Astrocyte (in vitro differentiated cells and primary cell): ENCODE data around the gene TSEN54. TPM values are rescaled to one million over a fixed set of nuclear protein-coding genes. Genes with fewer than 3 reads are reported as not detected.

Experiments used
- DNase-seq: peaks from one replicate; pipeline ENCODE4 v3.0.0-alpha.2; 2010; ENCODE audit warnings: low read depth
- FAIRE-seq: peaks from 2 replicates; lab custom pipeline; 2011; peaks lifted over from hg19 to GRCh38; lab: Jason Lieb, UNC
- H2AFZ ChIP-seq: 2 replicates; pipeline ENCODE4 v1.6.0; 2012; ENCODE audit warnings: low read depth, low read length, inconsistent platforms
- H3K27ac ChIP-seq: 2 replicates; pipeline ENCODE4 v1.5.1; 2011; ENCODE audit warnings: low read depth, low read length, inconsistent platforms
- H3K27me3 ChIP-seq: 2 replicates; pipeline ENCODE4 v1.6.0; 2011; ENCODE audit warnings: low read length, inconsistent platforms; ENCODE audit not compliant: insufficient read depth
- H3K36me3 ChIP-seq: 2 replicates; pipeline ENCODE4 v1.5.1; 2011; ENCODE audit warnings: low read length, inconsistent platforms; ENCODE audit not compliant: insufficient read depth
- H3K4me1 ChIP-seq: 2 replicates; pipeline ENCODE4 v1.5.1; 2011; ENCODE audit warnings: low read length, inconsistent platforms; ENCODE audit not compliant: insufficient read depth
- H3K4me2 ChIP-seq: 2 replicates; pipeline ENCODE4 v1.6.0; 2012; ENCODE audit warnings: low read length, inconsistent platforms
- H3K4me3 ChIP-seq: 2 replicates; pipeline ENCODE4 v1.5.1; 2011; ENCODE audit warnings: low read depth, mild to moderate bottlenecking, low read length, inconsistent platforms; ENCODE audit not compliant: insufficient read depth
- H3K79me2 ChIP-seq: 2 replicates; pipeline ENCODE4 v1.6.0; 2012; ENCODE audit warnings: mild to moderate bottlenecking, low read length, inconsistent platforms; ENCODE audit not compliant: insufficient read depth
- H3K9ac ChIP-seq: 2 replicates; pipeline ENCODE4 v1.6.0; 2012; ENCODE audit warnings: mild to moderate bottlenecking, low read length, inconsistent platforms
- H3K9me3 ChIP-seq: 2 replicates; pipeline ENCODE4 v1.5.1; 2012; ENCODE audit warnings: low read depth, mild to moderate bottlenecking, low read length, inconsistent platforms; ENCODE audit not compliant: insufficient read depth
- H4K20me1 ChIP-seq: 2 replicates; pipeline ENCODE4 v1.6.0; 2012; ENCODE audit warnings: low read length, inconsistent platforms; ENCODE audit not compliant: insufficient read depth
- H3K27ac Mint-ChIP-seq: one replicate; pipeline ENCODE4 v1.8.0; 2021; ENCODE audit warnings: mild to moderate bottlenecking, mixed read lengths; ENCODE audit not compliant: unreplicated experiment
- H3K27me3 Mint-ChIP-seq: one replicate; pipeline ENCODE4 v1.8.0; 2021; ENCODE audit warnings: low read depth, mixed read lengths; ENCODE audit not compliant: unreplicated experiment
- H3K36me3 Mint-ChIP-seq: one replicate; pipeline ENCODE4 v1.8.0; 2021; ENCODE audit warnings: low read depth, mixed read lengths; ENCODE audit not compliant: unreplicated experiment
- H3K4me1 Mint-ChIP-seq: one replicate; pipeline ENCODE4 v1.8.0; 2021; ENCODE audit warnings: low read depth, mixed read lengths; ENCODE audit not compliant: unreplicated experiment
- H3K4me3 Mint-ChIP-seq: one replicate; pipeline ENCODE4 v1.8.0; 2021; ENCODE audit warnings: mild to moderate bottlenecking, moderate library complexity, mixed read lengths; ENCODE audit not compliant: unreplicated experiment
- H3K9me3 Mint-ChIP-seq: one replicate; pipeline ENCODE4 v1.8.0; 2021; ENCODE audit warnings: mild to moderate bottlenecking, mixed read lengths; ENCODE audit not compliant: unreplicated experiment
- EZH2 ChIP-seq: IDR thresholded peaks from 2 replicates; pipeline ENCODE4 v1.6.1; 2012; ENCODE audit warnings: mild to moderate bottlenecking, low read length, inconsistent platforms; ENCODE audit not compliant: insufficient read depth
- total RNA-seq: library from RNA; stranded (reverse); gene quantifications from 2 replicates; pipeline ENCODE4 v1.2.1, GENCODE V29; 2021
- TF ChIP-seq, protein P1 (sequence below): IDR thresholded peaks from 2 replicates; pipeline ENCODE4 v1.5.1; 2011; ENCODE audit warnings: low read depth, mild to moderate bottlenecking, inconsistent platforms, low read length, moderate library complexity; ENCODE audit not compliant: insufficient read depth

TSEN54 gene
- total RNA-seq, 1 donor from 2014 or later: 16.5 TPM

DNA sequence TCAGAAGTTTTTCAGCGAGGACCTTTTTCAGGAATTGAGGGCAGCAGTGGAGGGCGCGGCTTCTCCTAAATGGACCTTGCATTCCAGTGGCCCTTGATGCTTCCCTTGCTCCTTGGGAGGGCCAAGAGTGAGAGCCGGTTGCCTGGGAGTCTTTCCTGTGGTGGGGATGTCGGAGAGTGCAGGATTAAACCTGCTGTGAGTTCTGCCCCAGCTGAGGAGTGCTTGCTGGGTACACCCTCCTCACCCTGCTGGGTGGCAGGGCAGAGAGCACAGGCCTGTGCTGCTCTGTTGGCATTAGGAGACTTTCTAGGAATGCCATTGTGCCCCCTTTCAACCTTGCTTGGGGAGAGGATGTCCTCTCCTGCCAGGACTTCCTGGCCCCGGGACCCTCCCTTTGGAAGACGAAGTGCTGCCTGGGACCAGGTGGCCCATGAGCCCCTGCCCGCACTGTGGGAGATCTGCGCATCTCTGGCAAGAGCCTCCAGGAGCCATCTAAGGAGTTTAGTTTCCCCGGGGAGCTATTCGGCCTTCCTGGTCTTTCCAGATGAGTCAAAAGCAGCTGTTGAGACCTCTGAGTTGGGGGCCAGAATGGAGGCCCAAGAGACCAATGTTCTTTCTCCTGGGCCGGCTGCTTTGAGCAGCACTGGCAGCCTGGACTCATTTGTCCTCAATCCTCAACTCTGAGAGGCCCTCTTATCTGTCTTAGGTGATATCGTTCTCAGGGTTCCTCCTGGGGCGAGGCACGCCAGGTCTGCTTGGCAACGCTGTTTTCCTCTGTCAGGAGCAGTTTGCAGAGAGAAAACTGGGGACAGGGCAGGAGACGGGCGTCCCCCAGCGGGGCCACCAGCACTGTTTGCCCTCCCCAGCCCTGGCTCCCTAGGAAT is 14.8 kb downstream of the TSEN54 start:
- Mint-ChIP-seq H3K4me3 (no peak overlapping the region), H3K27ac (no peak overlapping the region), H3K27me3 (peaks cover 10% of the 10 kb centered on the region), H3K36me3 (peaks cover 1% of the 10 kb centered on the region), H3K9me3 (no peaks in the 10 kb centered on the region), H3K4me1 (peaks cover 1% of the 10 kb centered on the region)
- Histone ChIP-seq H4K20me1 (no peaks in the 10 kb centered on the region), H3K27ac (no peak overlapping the region), H3K4me3 (no peak overlapping the region), H3K4me2 (no peak overlapping the region), H3K9me3 (no peaks in the 10 kb centered on the region), H2AFZ (no peak overlapping the region), H3K36me3 (no peaks in the 10 kb centered on the region), H3K4me1 (no peaks in the 10 kb centered on the region), H3K79me2 (no peaks in the 10 kb centered on the region), H3K9ac (no peak overlapping the region), H3K27me3 (peaks cover 11% of the 10 kb centered on the region)
- FAIRE-seq (no peak), DNase-seq (no peak)
- TF ChIP-seq EZH2: no peak
- TF ChIP-seq, protein P1, sequence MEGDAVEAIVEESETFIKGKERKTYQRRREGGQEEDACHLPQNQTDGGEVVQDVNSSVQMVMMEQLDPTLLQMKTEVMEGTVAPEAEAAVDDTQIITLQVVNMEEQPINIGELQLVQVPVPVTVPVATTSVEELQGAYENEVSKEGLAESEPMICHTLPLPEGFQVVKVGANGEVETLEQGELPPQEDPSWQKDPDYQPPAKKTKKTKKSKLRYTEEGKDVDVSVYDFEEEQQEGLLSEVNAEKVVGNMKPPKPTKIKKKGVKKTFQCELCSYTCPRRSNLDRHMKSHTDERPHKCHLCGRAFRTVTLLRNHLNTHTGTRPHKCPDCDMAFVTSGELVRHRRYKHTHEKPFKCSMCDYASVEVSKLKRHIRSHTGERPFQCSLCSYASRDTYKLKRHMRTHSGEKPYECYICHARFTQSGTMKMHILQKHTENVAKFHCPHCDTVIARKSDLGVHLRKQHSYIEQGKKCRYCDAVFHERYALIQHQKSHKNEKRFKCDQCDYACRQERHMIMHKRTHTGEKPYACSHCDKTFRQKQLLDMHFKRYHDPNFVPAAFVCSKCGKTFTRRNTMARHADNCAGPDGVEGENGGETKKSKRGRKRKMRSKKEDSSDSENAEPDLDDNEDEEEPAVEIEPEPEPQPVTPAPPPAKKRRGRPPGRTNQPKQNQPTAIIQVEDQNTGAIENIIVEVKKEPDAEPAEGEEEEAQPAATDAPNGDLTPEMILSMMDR: no peak

DNA sequence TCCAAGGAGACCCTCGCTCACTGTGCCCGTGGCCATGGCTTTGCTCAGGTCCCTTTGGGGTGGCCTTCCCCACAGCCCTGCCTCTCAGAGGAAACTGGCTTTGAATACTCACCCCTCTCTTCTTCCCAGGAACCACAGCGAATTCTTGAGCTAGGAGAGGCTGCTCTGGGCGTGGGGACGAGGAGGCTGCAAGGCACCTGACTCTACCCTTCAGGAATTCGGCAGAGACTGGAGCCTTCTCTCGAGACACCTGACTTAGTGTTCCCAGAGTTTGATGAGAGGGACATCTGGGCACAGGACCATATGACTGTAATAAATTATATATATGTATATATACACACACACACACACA is 15.4 kb downstream of the TSEN54 start:
- FAIRE-seq: no peak
- no peaks in the 10 kb centered on the region for H3K36me3 ChIP-seq
- Mint-ChIP-seq H3K9me3 (no peaks in the 10 kb centered on the region), H3K4me3 (no peak overlapping the region), H3K27me3 (peaks cover 5% of the 10 kb centered on the region), H3K27ac (no peak overlapping the region), H3K4me1 (peaks cover 1% of the 10 kb centered on the region), H3K36me3 (peaks cover 1% of the 10 kb centered on the region)
- H3K4me3 ChIP-seq: no peak overlapping the region
- no peak overlapping the region for H2AFZ ChIP-seq
- H3K79me2 ChIP-seq: no peaks in the 10 kb centered on the region
- no peak overlapping the region for H3K27ac ChIP-seq
- H3K9ac ChIP-seq: no peak overlapping the region
- no peaks in the 10 kb centered on the region for H4K20me1 ChIP-seq
- no peaks in the 10 kb centered on the region for H3K4me1 ChIP-seq
- peaks cover 4% of the 10 kb centered on the region for H3K27me3 ChIP-seq
- TF ChIP-seq EZH2: no peak
- TF ChIP-seq, protein P1: no peak
- no peaks in the 10 kb centered on the region for H3K9me3 ChIP-seq
- no peak overlapping the region for H3K4me2 ChIP-seq
- no peak for DNase-seq

DNA sequence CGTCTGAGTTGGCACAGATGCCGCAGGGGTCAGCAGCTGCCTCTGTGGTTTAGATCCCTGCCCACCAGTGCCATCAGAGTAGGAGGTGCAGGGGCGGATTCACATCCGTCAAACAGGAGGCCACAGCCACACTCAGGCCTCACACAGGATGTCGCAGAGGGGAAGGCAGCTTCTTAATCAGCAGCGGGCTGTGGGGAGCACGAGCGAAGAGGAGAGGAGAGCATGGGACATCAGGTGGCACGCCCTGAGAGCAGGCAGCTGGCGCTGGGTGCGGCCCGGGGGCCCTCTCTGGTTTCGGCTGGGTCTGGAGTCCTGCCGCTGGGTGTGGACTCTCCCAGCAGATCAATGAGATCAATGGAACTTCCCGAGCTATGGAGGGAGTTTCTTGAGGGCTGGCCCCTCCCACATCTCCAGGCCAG is 18.8 kb downstream of the TSEN54 start:
- Mint-ChIP-seq H3K36me3 (peaks cover 1% of the 10 kb centered on the region), H3K27ac (no peak overlapping the region), H3K4me3 (no peak overlapping the region), H3K4me1 (peaks cover 1% of the 10 kb centered on the region), H3K9me3 (no peaks in the 10 kb centered on the region), H3K27me3 (peaks cover 3% of the 10 kb centered on the region)
- DNase-seq (no peak), FAIRE-seq (no peak)
- TF ChIP-seq, protein P1: no peak
- no peak for TF ChIP-seq EZH2
- H3K9ac ChIP-seq: no peak overlapping the region
- H4K20me1 ChIP-seq: no peaks in the 10 kb centered on the region
- no peaks in the 10 kb centered on the region for H3K79me2 ChIP-seq
- no peak overlapping the region for H2AFZ ChIP-seq
- H3K4me2 ChIP-seq: no peak overlapping the region
- H3K27ac ChIP-seq: no peak overlapping the region
- no peaks in the 10 kb centered on the region for H3K4me1 ChIP-seq
- no peaks in the 10 kb centered on the region for H3K27me3 ChIP-seq
- H3K4me3 ChIP-seq: no peak overlapping the region
- H3K36me3 ChIP-seq: no peaks in the 10 kb centered on the region
- no peaks in the 10 kb centered on the region for H3K9me3 ChIP-seq
